HEK293T (cell line): Measurements from ENCODE around the gene SYNPO2.
A peak's percentile ranks its signal among the peaks of the same experiment; 100 is the strongest.
"Not testable (repeated sequence)": the region's sequence is repeated elsewhere in the genome, so short reads cannot be mapped to it uniquely, and the experiment has no call there.

Experiments
- CTCF ChIA-PET: fragments of 350-600 bp; formaldehyde crosslinking; extraction: SDS; loops from one replicate; lab custom pipeline; 2021; ENCODE audit warnings: antibody characterized with exemption, inconsistent platforms; lab: Yijun Ruan, JAX
- POLR2A ChIA-PET: fragments of 350-600 bp; formaldehyde crosslinking; extraction: SDS; loops from one replicate; lab custom pipeline; 2020; ENCODE audit warnings: antibody characterized with exemption, inconsistent platforms; lab: Yijun Ruan, JAX
- DNase-seq: peaks from one replicate; pipeline ENCODE4 v3.0.0; 2012; ENCODE audit warnings: mixed read lengths; ENCODE audit errors: extremely low spot score
- ARNT ChIP-seq: fragments of 450-650 bp; IDR thresholded peaks from 2 replicates; pipeline ENCODE4 v1.6.1; 2017; ENCODE audit warnings: mild to moderate bottlenecking
- BHLHE40 ChIP-seq: fragments of 450-650 bp; IDR thresholded peaks from 2 replicates; pipeline ENCODE4 v1.6.1; 2016; ENCODE audit warnings: mild to moderate bottlenecking, moderate library complexity, borderline replicate concordance
- CTBP1 ChIP-seq: fragments of 450-650 bp; IDR thresholded peaks from 2 replicates; pipeline ENCODE4 v1.6.1; 2016; ENCODE audit warnings: borderline replicate concordance
- ELF4 ChIP-seq: fragments of 450-650 bp; IDR thresholded peaks from 2 replicates; pipeline ENCODE4 v1.6.1; 2017; ENCODE audit warnings: antibody characterized with exemption
- FOXA1 ChIP-seq: fragments of 450-650 bp; IDR thresholded peaks from 2 replicates; pipeline ENCODE4 v1.6.1; 2016; ENCODE audit warnings: mild to moderate bottlenecking
- FOXK2 ChIP-seq: fragments of 450-650 bp; IDR thresholded peaks from 2 replicates; pipeline ENCODE4 v1.6.1; 2016; ENCODE audit warnings: mild to moderate bottlenecking
- FOXM1 ChIP-seq: fragments of 450-650 bp; IDR thresholded peaks from 2 replicates; pipeline ENCODE4 v1.6.1; 2017; ENCODE audit warnings: mild to moderate bottlenecking, borderline replicate concordance
- HDGF ChIP-seq: fragments of 450-650 bp; IDR thresholded peaks from 2 replicates; pipeline ENCODE4 v1.6.1; 2017; ENCODE audit warnings: antibody characterized with exemption, borderline replicate concordance
- L3MBTL2 ChIP-seq: fragments of 450-650 bp; conservative IDR thresholded peaks from 2 replicates; pipeline ENCODE4 v1.6.1; 2016; ENCODE audit warnings: mild to moderate bottlenecking
- LEF1 ChIP-seq: fragments of 450-650 bp; IDR thresholded peaks from 2 replicates; pipeline ENCODE4 v1.6.1; 2017; ENCODE audit warnings: mild to moderate bottlenecking, borderline replicate concordance
- NFRKB ChIP-seq: fragments of 450-650 bp; IDR thresholded peaks from 2 replicates; pipeline ENCODE4 v1.6.1; 2016; ENCODE audit warnings: mild to moderate bottlenecking, moderate library complexity
- PKNOX1 ChIP-seq: fragments of 450-650 bp; IDR thresholded peaks from 2 replicates; pipeline ENCODE4 v1.6.1; 2016
- SP1 ChIP-seq: fragments of 450-650 bp; IDR thresholded peaks from 2 replicates; pipeline ENCODE4 v1.6.1; 2017
- SUZ12 ChIP-seq: fragments of 450-650 bp; IDR thresholded peaks from 2 replicates; pipeline ENCODE4 v1.6.1; 2016; ENCODE audit warnings: mild to moderate bottlenecking
- TARDBP ChIP-seq: fragments of 450-650 bp; IDR thresholded peaks from 2 replicates; pipeline ENCODE4 v1.6.1; 2016
- ZNF384 ChIP-seq: fragments of 450-650 bp; IDR thresholded peaks from 2 replicates; pipeline ENCODE4 v1.6.1; 2016

The SYNPO2 gene

GRCh38 chr4:119017636-119018035 lies 129.0 kb downstream of the SYNPO2 start:
- DNase-seq, result no peak
- POLR2A ChIA-PET, result no interaction called here
- CTCF ChIA-PET, result no interaction called here
- TF ChIP-seq LEF1 (no peak), PKNOX1 (peak; percentile 17; the same call in 1 of the 2 replicates), SP1 (no peak), ELF4 (no peak), ZNF384 (no peak)

GRCh38 chr4:119020158-119020557 lies 131.5 kb downstream of the SYNPO2 start:
- TF ChIP-seq SUZ12 (no peak), FOXK2 (no peak), NFRKB (no peak), ARNT (no peak), ZNF384 (no peak), BHLHE40 (no peak), CTBP1 (no peak), FOXA1 (no peak), ELF4 (no peak), FOXM1 (no peak), PKNOX1 (no peak), TARDBP (no peak)
- DNase-seq, result no peak
- ChIA-PET POLR2A (no interaction called here), CTCF (no interaction called here)

GRCh38 chr4:119022520-119022919 lies 133.9 kb downstream of the SYNPO2 start:
- CTCF ChIA-PET, result interaction anchor here (0.6 kb wide), 1 partner anchor 53 kb away, joined by 4 read pairs; no protein-coding TSS in a partner anchor
- POLR2A ChIA-PET, DNase-seq: not testable (repeated sequence)

GRCh38 chr4:119024102-119024501 lies 135.4 kb downstream of the SYNPO2 start:
- POLR2A ChIA-PET, result no interaction called here
- DNase-seq, result no peak
- CTCF ChIA-PET, result no interaction called here
- TF ChIP-seq TARDBP (no peak), FOXA1 (no peak), ZNF384 (no peak), NFRKB (no peak), FOXM1 (no peak), ELF4 (no peak), BHLHE40 (no peak), FOXK2 (no peak), L3MBTL2 (no peak), CTBP1 (no peak), PKNOX1 (no peak), SP1 (no peak), LEF1 (no peak)

- POLR2A ChIA-PET, result no interaction called here
- CTCF ChIA-PET, result interaction anchor here (1.0 kb wide), 1 partner anchor 9 kb away, joined by 3 read pairs; no protein-coding TSS in a partner anchor
- TF ChIP-seq FOXM1 (no peak), TARDBP (no peak), ZNF384 (no peak), LEF1 (no peak), CTBP1 (no peak), FOXA1 (no peak), ELF4 (no peak), FOXK2 (no peak), NFRKB (no peak), SUZ12 (no peak), ARNT (no peak)
- no peak for DNase-seq
These were observed 136.8 kb downstream of the SYNPO2 start for GRCh38 chr4:119025420-119025819.

GRCh38 chr4:119025916-119026661 lies 137.4 kb downstream of the SYNPO2 start:
- POLR2A ChIA-PET, result no interaction called here
- DNase-seq, result no peak
- CTCF ChIA-PET, result interaction anchor here (1.0 kb wide), 1 partner anchor 9 kb away, joined by 3 read pairs; no protein-coding TSS in a partner anchor
- TF ChIP-seq FOXM1 (no peak), SP1 (no peak), HDGF (no peak), BHLHE40 (no peak), PKNOX1 (no peak)
